Heart left ventricle (tissue), 13 donors: ENCODE measurements around the gene DTYMK.

ENCODE experiments used
- CTCF ChIP-seq, 12 donors: fragments of 200-600 bp; sonication (generic) in 4 of 12; IDR thresholded peaks; one replicate each; pipeline versions ENCODE4 v1.5.0 to v1.8.0; 2018 to 2022; ENCODE audit warnings: antibody characterized with exemption in 12 of 12, mild to moderate bottlenecking in 5 of 12
- POLR2A ChIP-seq, 2 donors: fragments of 450-650 bp; IDR thresholded peaks; one replicate each; pipeline ENCODE4 v1.6.1; 2017; ENCODE audit warnings: antibody characterized with exemption in 2 of 2, mild to moderate bottlenecking in 2 of 2, moderate library complexity in 2 of 2
- donor health status: ischemic (EF 13 %, LVEDD 7.1; RV severe dilation, severe dysfunction).
- donor health status: DM: no; HTN: yes; CAD: no.
- donor health status: DM: no; HTN: no; CAD: no.
- donor health status: ischemic (EF 25% LVEDD 6.9; RV normal size, moderate dysfunction).
- donor health status: ischemic (EF 25% LVEDD 5.7; RV mildly dilated, moderate dysfunction).
- donor health status: ischemic (EF 35%, LVEDD 5.7; RV mildly dilated, moderate dysfunction).
- donor health status: nonischemic (EF 11% LVEDD 7.7; RV severe dilation, severe dysfunction).
- donor health status: DM: yes; HTN: yes; CAD: no.
- donor health status: PGD.
- donor health status: ischemic (EF 29% LVEDD 5.4; RV normal size, mild dysfunction).
- donor health status: nonischemic (EF 23%, LVEDD 6.1; RV moderate dilation, normal function).

GRCh38 chr2:241721852-241722251 is 35.2 kb upstream of the DTYMK start:
- TF ChIP-seq CTCF (IDR thresholded peaks at IDR 0.05) (no peak), POLR2A (IDR thresholded peaks at IDR 0.05) (no peak)
